ENCODE measurements around the gene AKNAD1.

- no peak for TF ChIP-seq CTCF (IDR thresholded peaks at IDR 0.05)
- no peak for TF ChIP-seq EP300 (IDR thresholded peaks at IDR 0.05; ENCODE audit: borderline replicate concordance in 1 of 2, low read depth in 1 of 2, low read length in 1 of 2)
- TF ChIP-seq GATA2 (CRISPR knock-in tag; IDR thresholded peaks at IDR 0.05): peak; percentile 69
- TF ChIP-seq USF1 (IDR thresholded peaks at IDR 0.05; ENCODE audit: borderline replicate concordance, low read depth): peak; percentile 96
- TF ChIP-seq FOXM1 (IDR thresholded peaks at IDR 0.05; ENCODE audit: low read depth): no peak
Observed at GRCh38 chr1:108816049-108816893, 40.6 kb downstream of the AKNAD1 start.
